ENCODE measurements around the gene THAP8.

THAP8 gene

DNA sequence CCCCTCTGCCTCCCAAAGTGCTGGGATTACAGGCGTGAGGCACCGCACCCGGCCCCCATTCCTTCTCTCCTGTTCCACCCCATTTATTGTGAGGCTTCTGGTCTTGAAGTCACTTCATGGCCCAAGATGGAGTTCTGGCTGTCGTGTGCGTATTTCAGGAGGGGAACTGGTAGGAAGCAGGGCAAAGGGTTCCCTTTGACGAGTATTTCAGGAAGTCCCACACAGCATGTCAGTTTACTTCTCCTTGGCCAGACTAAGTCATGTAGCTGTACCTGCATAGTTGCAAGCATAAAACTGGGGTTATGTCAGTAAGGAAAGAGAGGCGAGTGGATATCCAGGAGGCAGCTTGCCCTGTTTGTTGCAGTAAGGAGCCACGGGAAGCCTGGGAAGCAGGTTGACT, 10.7 kb upstream of the THAP8 start:
- no peak for DNase-seq (ENCODE audit: low read depth)
- TF ChIP-seq MYC (IDR thresholded peaks at IDR 0.05; ENCODE audit: low read depth, low read length) (no peak), POLR2A (IDR thresholded peaks at IDR 0.05; ENCODE audit: extremely low read depth, insufficient read length) (no peak)
- TF ChIP-seq, protein P1, sequence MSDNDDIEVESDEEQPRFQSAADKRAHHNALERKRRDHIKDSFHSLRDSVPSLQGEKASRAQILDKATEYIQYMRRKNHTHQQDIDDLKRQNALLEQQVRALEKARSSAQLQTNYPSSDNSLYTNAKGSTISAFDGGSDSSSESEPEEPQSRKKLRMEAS (IDR thresholded peaks at IDR 0.05; ENCODE audit: low read depth, low read length): no peak
- TF ChIP-seq, protein P2, sequence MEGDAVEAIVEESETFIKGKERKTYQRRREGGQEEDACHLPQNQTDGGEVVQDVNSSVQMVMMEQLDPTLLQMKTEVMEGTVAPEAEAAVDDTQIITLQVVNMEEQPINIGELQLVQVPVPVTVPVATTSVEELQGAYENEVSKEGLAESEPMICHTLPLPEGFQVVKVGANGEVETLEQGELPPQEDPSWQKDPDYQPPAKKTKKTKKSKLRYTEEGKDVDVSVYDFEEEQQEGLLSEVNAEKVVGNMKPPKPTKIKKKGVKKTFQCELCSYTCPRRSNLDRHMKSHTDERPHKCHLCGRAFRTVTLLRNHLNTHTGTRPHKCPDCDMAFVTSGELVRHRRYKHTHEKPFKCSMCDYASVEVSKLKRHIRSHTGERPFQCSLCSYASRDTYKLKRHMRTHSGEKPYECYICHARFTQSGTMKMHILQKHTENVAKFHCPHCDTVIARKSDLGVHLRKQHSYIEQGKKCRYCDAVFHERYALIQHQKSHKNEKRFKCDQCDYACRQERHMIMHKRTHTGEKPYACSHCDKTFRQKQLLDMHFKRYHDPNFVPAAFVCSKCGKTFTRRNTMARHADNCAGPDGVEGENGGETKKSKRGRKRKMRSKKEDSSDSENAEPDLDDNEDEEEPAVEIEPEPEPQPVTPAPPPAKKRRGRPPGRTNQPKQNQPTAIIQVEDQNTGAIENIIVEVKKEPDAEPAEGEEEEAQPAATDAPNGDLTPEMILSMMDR (IDR thresholded peaks at IDR 0.05; ENCODE audit: low read depth, low read length): no peak
- H3K4me3 ChIP-seq (ENCODE audit: low read depth, low read length): no peak overlapping the region

DNA sequence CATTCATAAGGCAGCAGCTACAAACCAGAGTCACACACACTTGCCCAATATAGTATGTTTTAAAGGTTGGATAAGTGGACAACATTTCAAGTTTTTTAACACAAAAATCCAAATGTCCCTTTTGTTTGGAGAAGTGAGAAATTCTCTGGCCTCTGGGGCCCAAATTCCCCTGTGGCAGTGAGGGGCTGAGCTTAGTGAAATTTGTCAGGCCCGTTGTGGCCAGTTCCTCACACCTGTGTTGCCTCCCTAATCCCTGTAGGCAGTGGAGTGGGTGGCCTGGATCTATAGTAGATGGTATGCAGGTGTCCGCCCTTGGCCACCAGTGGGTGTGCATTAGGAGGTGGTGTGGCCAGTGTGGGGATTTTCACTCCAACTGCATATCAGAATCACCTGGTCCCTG, 7.3 kb upstream of the THAP8 start:
- DNase-seq (ENCODE audit: low read depth): no peak
- TF ChIP-seq, protein P1 (IDR thresholded peaks at IDR 0.05; ENCODE audit: low read depth, low read length): no peak
- TF ChIP-seq MYC (IDR thresholded peaks at IDR 0.05; ENCODE audit: low read depth, low read length) (no peak), POLR2A (IDR thresholded peaks at IDR 0.05; ENCODE audit: extremely low read depth, insufficient read length) (no peak)
- TF ChIP-seq, protein P2 (IDR thresholded peaks at IDR 0.05; ENCODE audit: low read depth, low read length): no peak
- H3K4me3 ChIP-seq (ENCODE audit: low read depth, low read length): no peak overlapping the region

DNA sequence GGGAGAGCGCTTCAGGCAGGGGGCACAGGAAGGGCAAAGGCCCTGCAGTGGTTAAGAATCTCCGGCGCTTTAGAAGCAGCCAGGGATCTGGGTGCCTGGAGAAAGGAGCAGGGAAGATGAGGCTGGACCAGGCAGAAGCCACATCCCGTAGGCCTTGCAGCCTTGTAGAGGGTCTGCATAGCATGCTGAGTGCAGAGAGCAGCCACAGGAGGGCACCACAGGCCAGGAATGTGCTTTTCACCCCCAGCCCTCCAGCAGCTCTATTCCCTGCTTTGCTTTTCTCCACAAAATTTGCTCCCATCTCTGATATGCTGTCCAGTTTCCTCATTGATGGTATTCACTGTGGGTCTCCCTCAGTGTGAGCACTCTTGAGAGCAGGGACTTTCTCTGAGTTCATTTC, 6.3 kb upstream of the THAP8 start:
- TF ChIP-seq POLR2A (IDR thresholded peaks at IDR 0.05; ENCODE audit: extremely low read depth, insufficient read length): no peak
- TF ChIP-seq, protein P2 (IDR thresholded peaks at IDR 0.05; ENCODE audit: low read depth, low read length): peak; percentile 38
- DNase-seq (ENCODE audit: low read depth): peak; percentile 30
- no peak overlapping the region for H3K4me3 ChIP-seq (ENCODE audit: low read depth, low read length)

GRCh38 chr19:36059180-36059910, 5.3 kb upstream of the THAP8 start:
- no peak overlapping the region for H3K4me3 ChIP-seq (ENCODE audit: low read depth, low read length)
- no peak for DNase-seq (ENCODE audit: low read depth)
- no peak for TF ChIP-seq POLR2A (IDR thresholded peaks at IDR 0.05; ENCODE audit: extremely low read depth, insufficient read length)
- TF ChIP-seq MYC (IDR thresholded peaks at IDR 0.05; ENCODE audit: low read depth, low read length): no peak

DNA sequence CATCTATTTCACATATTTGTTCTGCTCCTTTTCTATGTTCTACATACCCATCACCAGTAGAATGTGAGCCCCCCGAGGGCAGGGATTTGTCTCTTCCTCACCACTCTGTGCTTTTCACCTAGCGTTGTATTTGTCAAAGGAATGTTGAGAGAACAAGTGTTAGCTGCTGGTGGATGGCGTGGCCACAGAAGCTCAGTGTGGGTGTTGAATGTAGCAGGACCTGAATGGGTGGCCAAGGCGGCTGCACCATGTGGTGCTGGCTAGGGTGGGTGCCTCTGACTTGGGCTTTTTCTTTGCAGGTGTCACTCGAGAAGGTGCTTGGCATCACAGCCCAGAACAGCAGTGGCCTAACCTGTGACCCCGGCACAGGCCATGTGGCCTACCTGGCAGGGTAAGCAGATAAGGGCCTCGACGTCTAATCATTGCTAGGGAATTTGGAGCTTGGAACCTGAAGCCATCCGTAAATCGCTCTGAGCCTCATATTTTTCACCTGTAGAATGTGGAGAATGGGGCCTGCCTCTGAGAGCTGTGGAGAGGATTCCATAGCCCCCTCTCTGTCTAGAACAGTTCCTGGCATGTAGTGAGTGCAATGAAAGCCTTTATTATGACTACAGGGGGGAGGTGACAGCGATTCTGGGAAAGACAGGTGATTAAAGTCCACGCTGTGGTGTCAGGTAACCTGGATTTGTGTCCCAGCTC, 4.5 kb upstream of the THAP8 start:
- TF ChIP-seq MYC (IDR thresholded peaks at IDR 0.05; ENCODE audit: low read depth, low read length) (no peak), POLR2A (IDR thresholded peaks at IDR 0.05; ENCODE audit: extremely low read depth, insufficient read length) (no peak)
- TF ChIP-seq, protein P2 (IDR thresholded peaks at IDR 0.05; ENCODE audit: low read depth, low read length): no peak
- TF ChIP-seq, protein P1 (IDR thresholded peaks at IDR 0.05; ENCODE audit: low read depth, low read length): no peak
- no peak for DNase-seq (ENCODE audit: low read depth)
- no peak overlapping the region for H3K4me3 ChIP-seq (ENCODE audit: low read depth, low read length)

DNA sequence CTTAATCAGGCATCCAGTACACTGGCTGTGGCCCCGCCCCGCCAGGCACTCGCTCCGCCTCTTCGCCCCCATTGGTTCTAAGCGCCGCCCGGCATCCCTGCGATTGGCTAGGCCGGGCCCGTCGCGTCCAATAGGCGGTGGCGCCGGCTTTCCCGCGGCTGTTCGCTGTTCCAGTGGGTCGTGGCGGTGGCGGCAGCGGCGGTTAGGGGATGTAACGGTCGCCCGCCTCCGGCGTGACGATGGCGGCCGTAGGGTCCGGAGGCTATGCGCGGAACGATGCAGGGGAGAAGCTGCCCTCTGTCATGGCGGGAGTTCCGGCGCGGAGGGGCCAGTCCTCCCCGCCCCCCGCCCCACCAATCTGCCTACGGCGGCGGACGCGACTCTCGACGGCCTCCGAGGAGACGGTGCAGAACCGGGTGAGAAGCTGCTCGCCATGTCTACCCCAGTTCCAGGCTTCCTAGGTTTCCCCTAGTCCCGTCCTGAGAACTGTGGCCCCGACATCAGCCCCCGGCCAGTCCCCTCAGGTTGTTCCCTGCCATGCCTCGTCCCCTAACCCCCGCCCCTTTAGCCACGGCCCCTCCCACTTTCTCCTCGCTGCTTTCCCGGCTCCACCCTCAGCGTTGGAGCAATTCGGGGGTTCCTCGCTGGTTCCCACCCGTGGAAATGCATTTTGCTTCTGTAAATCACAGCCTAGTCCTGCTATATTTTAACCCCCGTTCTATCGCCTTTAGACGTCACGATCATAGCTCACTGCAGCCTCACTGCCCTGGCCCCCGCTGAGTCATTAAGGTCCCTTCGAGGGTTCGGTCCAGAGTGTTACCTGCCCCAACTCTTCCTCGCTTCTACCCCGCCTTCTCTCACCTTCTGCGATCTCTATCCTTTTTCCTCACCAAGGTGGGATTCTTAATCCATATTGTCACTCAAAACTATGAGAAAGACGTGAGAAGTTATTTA, 925 bp upstream of the THAP8 start, which contains the start of gene WDR62:
WDR62 (plus strand) TSS at position 165 of the 954 bp plus-strand sequence; CDS start at position 240, 75 bp downstream.
- H3K4me3 ChIP-seq (ENCODE audit: low read depth, low read length): peak within 1 kb of the TSS; percentile 81
- peak; percentile 91 for DNase-seq (ENCODE audit: low read depth)
- peak; percentile 33; the same call in 1 of the 2 replicates for TF ChIP-seq MYC (IDR thresholded peaks at IDR 0.05; ENCODE audit: low read depth, low read length)
- TF ChIP-seq, protein P1 (IDR thresholded peaks at IDR 0.05; ENCODE audit: low read depth, low read length): no peak
